Erythroblast (primary cell): Measurements from ENCODE around the gene TPSG1.

Experiments
- GATA1 ChIP-seq: IDR thresholded peaks from 2 replicates; pipeline ENCODE4 v1.6.1; 2011; ENCODE audit warnings: low read depth, mild to moderate bottlenecking, control low read depth, low read length, moderate library complexity
- POLR2A ChIP-seq: IDR thresholded peaks from 2 replicates; pipeline ENCODE4 v1.6.1; 2011; ENCODE audit warnings: mild to moderate bottlenecking, low read length

- TF ChIP-seq POLR2A: no peak
- TF ChIP-seq GATA1: no peak
Measured at GRCh38 chr16:1212616-1213194, 12.4 kb downstream of the TPSG1 start.
